Measurements from ENCODE around the gene TEX264.

DNA sequence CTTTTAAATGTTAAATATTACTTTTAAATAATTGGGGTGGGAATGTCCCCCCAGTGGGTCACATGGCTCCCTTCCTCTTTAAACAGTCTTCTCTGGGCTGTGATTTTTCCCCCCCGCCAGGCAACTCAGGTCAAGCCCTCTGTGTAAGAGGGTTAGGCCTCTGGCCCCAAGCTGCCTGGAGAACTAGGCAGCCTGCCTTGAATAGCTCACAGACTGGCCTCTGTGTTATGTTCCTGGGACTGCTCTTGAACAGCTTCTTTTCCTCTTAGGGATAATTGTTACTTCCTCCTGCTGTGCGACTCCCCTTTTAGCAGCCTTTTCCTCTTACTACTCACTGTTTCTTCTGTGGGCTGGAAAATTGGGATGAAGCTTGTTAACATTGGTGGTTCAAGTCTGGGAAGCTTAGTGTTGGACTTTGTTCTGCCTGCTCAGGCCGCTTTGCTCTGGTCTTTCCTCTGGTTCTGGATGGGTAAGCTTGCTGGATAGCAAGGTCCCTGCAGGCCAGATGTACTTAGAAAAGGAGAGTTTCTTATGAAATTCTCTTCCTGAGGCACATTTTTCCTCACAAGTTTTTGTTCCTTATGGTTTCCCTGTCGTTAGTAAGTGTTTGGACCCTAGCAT lies 2.2 kb downstream of the TEX264 start:
- TF ChIP-seq, protein P1, sequence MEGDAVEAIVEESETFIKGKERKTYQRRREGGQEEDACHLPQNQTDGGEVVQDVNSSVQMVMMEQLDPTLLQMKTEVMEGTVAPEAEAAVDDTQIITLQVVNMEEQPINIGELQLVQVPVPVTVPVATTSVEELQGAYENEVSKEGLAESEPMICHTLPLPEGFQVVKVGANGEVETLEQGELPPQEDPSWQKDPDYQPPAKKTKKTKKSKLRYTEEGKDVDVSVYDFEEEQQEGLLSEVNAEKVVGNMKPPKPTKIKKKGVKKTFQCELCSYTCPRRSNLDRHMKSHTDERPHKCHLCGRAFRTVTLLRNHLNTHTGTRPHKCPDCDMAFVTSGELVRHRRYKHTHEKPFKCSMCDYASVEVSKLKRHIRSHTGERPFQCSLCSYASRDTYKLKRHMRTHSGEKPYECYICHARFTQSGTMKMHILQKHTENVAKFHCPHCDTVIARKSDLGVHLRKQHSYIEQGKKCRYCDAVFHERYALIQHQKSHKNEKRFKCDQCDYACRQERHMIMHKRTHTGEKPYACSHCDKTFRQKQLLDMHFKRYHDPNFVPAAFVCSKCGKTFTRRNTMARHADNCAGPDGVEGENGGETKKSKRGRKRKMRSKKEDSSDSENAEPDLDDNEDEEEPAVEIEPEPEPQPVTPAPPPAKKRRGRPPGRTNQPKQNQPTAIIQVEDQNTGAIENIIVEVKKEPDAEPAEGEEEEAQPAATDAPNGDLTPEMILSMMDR (IDR thresholded peaks at IDR 0.05): no peak
- TF ChIP-seq POLR2A (IDR thresholded peaks at IDR 0.05): no peak
